Measurements from ENCODE around the gene TBXT.

GRCh38 chr6:166179704-166180103, 12.1 kb upstream of the TBXT start:
- TF ChIP-seq CTCF (IDR thresholded peaks at IDR 0.05) (no peak), POLR2A (IDR thresholded peaks at IDR 0.05) (no peak)

All from suprapubic skin (tissue), 3 donors.